ENCODE measurements around the gene AKAP5.

Gene AKAP5

GRCh38 chr14:64465191-64465822, at the start of gene AKAP5:
AKAP5 (plus strand) TSS chr14:64465499; CDS start chr14:64468395, 2,896 bp downstream.
- Histone ChIP-seq H3K27ac (ENCODE audit: low read depth, low read length) (no peak within 1 kb of the TSS), H3K4me1 (ENCODE audit: control insufficient read depth, insufficient read depth, low read length) (peaks cover 11% of the 10 kb centered on the region), H3K9ac (ENCODE audit: low read length) (peak within 1 kb of the TSS; percentile 61), H3K9me3 (ENCODE audit: control insufficient read depth, insufficient read depth, low read depth, low read length) (no peaks in the 10 kb centered on the region), H3K27me3 (ENCODE audit: control insufficient read depth, insufficient read depth, low read length) (no peaks in the 10 kb centered on the region), H3K4me3 (ENCODE audit: low read depth, low read length) (peak within 1 kb of the TSS; percentile 79), H3K36me3 (ENCODE audit: control insufficient read depth, insufficient read depth, low read length) (peaks cover 13% of the 10 kb centered on the region)

- no peak overlapping the region for H3K9ac ChIP-seq (ENCODE audit: low read length)
- H3K4me1 ChIP-seq (ENCODE audit: control insufficient read depth, insufficient read depth, low read length), result no peaks in the 10 kb centered on the region
- no peaks in the 10 kb centered on the region for H3K27me3 ChIP-seq (ENCODE audit: control insufficient read depth, insufficient read depth, low read length)
- H3K4me3 ChIP-seq (ENCODE audit: low read depth, low read length), result no peak overlapping the region
- peaks cover 89% of the 10 kb centered on the region for H3K36me3 ChIP-seq (ENCODE audit: control insufficient read depth, insufficient read depth, low read length)
- H3K27ac ChIP-seq (ENCODE audit: low read depth, low read length), result no peak overlapping the region
- no peaks in the 10 kb centered on the region for H3K9me3 ChIP-seq (ENCODE audit: control insufficient read depth, insufficient read depth, low read depth, low read length)
These were observed 48.9 kb upstream of the AKAP5 start for GRCh38 chr14:64416348-64416932.

GRCh38 chr14:64417055-64417770, 48.1 kb upstream of the AKAP5 start:
- no peaks in the 10 kb centered on the region for H3K4me1 ChIP-seq (ENCODE audit: control insufficient read depth, insufficient read depth, low read length)
- H3K27me3 ChIP-seq (ENCODE audit: control insufficient read depth, insufficient read depth, low read length), result no peaks in the 10 kb centered on the region
- H3K36me3 ChIP-seq (ENCODE audit: control insufficient read depth, insufficient read depth, low read length), result peaks cover 87% of the 10 kb centered on the region
- no peak overlapping the region for H3K27ac ChIP-seq (ENCODE audit: low read depth, low read length)
- H3K4me3 ChIP-seq (ENCODE audit: low read depth, low read length), result no peak overlapping the region
- H3K9ac ChIP-seq (ENCODE audit: low read length), result no peak overlapping the region
- no peaks in the 10 kb centered on the region for H3K9me3 ChIP-seq (ENCODE audit: control insufficient read depth, insufficient read depth, low read depth, low read length)

- Histone ChIP-seq H3K27me3 (ENCODE audit: control insufficient read depth, insufficient read depth, low read length) (no peaks in the 10 kb centered on the region), H3K9ac (ENCODE audit: low read length) (no peak overlapping the region), H3K4me3 (ENCODE audit: low read depth, low read length) (no peak overlapping the region), H3K27ac (ENCODE audit: low read depth, low read length) (no peak overlapping the region), H3K9me3 (ENCODE audit: control insufficient read depth, insufficient read depth, low read depth, low read length) (no peaks in the 10 kb centered on the region), H3K4me1 (ENCODE audit: control insufficient read depth, insufficient read depth, low read length) (no peaks in the 10 kb centered on the region), H3K36me3 (ENCODE audit: control insufficient read depth, insufficient read depth, low read length) (peaks cover 87% of the 10 kb centered on the region)
These were observed 47.6 kb upstream of the AKAP5 start for GRCh38 chr14:64417771-64418125.

- no peaks in the 10 kb centered on the region for H3K4me1 ChIP-seq (ENCODE audit: control insufficient read depth, insufficient read depth, low read length)
- H3K27ac ChIP-seq (ENCODE audit: low read depth, low read length), result 0 out of 2 replicates have a peak overlapping the region, but pooled peaks have one; percentile 38
- no peak overlapping the region for H3K9ac ChIP-seq (ENCODE audit: low read length)
- H3K27me3 ChIP-seq (ENCODE audit: control insufficient read depth, insufficient read depth, low read length), result no peaks in the 10 kb centered on the region
- H3K4me3 ChIP-seq (ENCODE audit: low read depth, low read length), result no peak overlapping the region
- H3K9me3 ChIP-seq (ENCODE audit: control insufficient read depth, insufficient read depth, low read depth, low read length), result no peaks in the 10 kb centered on the region
- H3K36me3 ChIP-seq (ENCODE audit: control insufficient read depth, insufficient read depth, low read length), result peaks cover 85% of the 10 kb centered on the region
These were observed 46.3 kb upstream of the AKAP5 start for GRCh38 chr14:64419003-64419402.

- H3K9me3 ChIP-seq (ENCODE audit: control insufficient read depth, insufficient read depth, low read depth, low read length), result no peaks in the 10 kb centered on the region
- H3K27ac ChIP-seq (ENCODE audit: low read depth, low read length), result no peak overlapping the region
- H3K4me3 ChIP-seq (ENCODE audit: low read depth, low read length), result no peak overlapping the region
- H3K9ac ChIP-seq (ENCODE audit: low read length), result no peak overlapping the region
- no peaks in the 10 kb centered on the region for H3K4me1 ChIP-seq (ENCODE audit: control insufficient read depth, insufficient read depth, low read length)
- H3K36me3 ChIP-seq (ENCODE audit: control insufficient read depth, insufficient read depth, low read length), result peaks cover 89% of the 10 kb centered on the region
- no peaks in the 10 kb centered on the region for H3K27me3 ChIP-seq (ENCODE audit: control insufficient read depth, insufficient read depth, low read length)
These were observed 44.1 kb upstream of the AKAP5 start for GRCh38 chr14:64421166-64421565.

GRCh38 chr14:64422005-64422404, 43.3 kb upstream of the AKAP5 start:
- H3K4me1 ChIP-seq (ENCODE audit: control insufficient read depth, insufficient read depth, low read length), result no peaks in the 10 kb centered on the region
- H3K36me3 ChIP-seq (ENCODE audit: control insufficient read depth, insufficient read depth, low read length), result peaks cover 89% of the 10 kb centered on the region
- H3K27ac ChIP-seq (ENCODE audit: low read depth, low read length), result no peak overlapping the region
- no peak overlapping the region for H3K4me3 ChIP-seq (ENCODE audit: low read depth, low read length)
- H3K9ac ChIP-seq (ENCODE audit: low read length), result no peak overlapping the region
- no peaks in the 10 kb centered on the region for H3K27me3 ChIP-seq (ENCODE audit: control insufficient read depth, insufficient read depth, low read length)
- no peaks in the 10 kb centered on the region for H3K9me3 ChIP-seq (ENCODE audit: control insufficient read depth, insufficient read depth, low read depth, low read length)

GRCh38 chr14:64422756-64423155, 42.5 kb upstream of the AKAP5 start:
- H3K27ac ChIP-seq (ENCODE audit: low read depth, low read length), result no peak overlapping the region
- H3K4me1 ChIP-seq (ENCODE audit: control insufficient read depth, insufficient read depth, low read length), result no peaks in the 10 kb centered on the region
- peaks cover 89% of the 10 kb centered on the region for H3K36me3 ChIP-seq (ENCODE audit: control insufficient read depth, insufficient read depth, low read length)

GRCh38 chr14:64423987-64424386, 41.3 kb upstream of the AKAP5 start:
- no peaks in the 10 kb centered on the region for H3K27me3 ChIP-seq (ENCODE audit: control insufficient read depth, insufficient read depth, low read length)
- no peaks in the 10 kb centered on the region for H3K4me1 ChIP-seq (ENCODE audit: control insufficient read depth, insufficient read depth, low read length)
- H3K36me3 ChIP-seq (ENCODE audit: control insufficient read depth, insufficient read depth, low read length), result peaks cover 93% of the 10 kb centered on the region
- no peak overlapping the region for H3K27ac ChIP-seq (ENCODE audit: low read depth, low read length)
- H3K9me3 ChIP-seq (ENCODE audit: control insufficient read depth, insufficient read depth, low read depth, low read length), result no peaks in the 10 kb centered on the region
- no peak overlapping the region for H3K4me3 ChIP-seq (ENCODE audit: low read depth, low read length)
- H3K9ac ChIP-seq (ENCODE audit: low read length), result no peak overlapping the region

More at GRCh38 chr14:64422756-64423155, 42.5 kb upstream of the AKAP5 start:
- no peaks in the 10 kb centered on the region for H3K9me3 ChIP-seq (ENCODE audit: control insufficient read depth, insufficient read depth, low read depth, low read length)
- no peak overlapping the region for H3K4me3 ChIP-seq (ENCODE audit: low read depth, low read length)
- no peaks in the 10 kb centered on the region for H3K27me3 ChIP-seq (ENCODE audit: control insufficient read depth, insufficient read depth, low read length)
- H3K9ac ChIP-seq (ENCODE audit: low read length), result no peak overlapping the region

GRCh38 chr14:64434528-64434927, 30.8 kb upstream of the AKAP5 start:
- Histone ChIP-seq H3K4me3 (ENCODE audit: low read depth, low read length) (no peak overlapping the region), H3K4me1 (ENCODE audit: control insufficient read depth, insufficient read depth, low read length) (no peaks in the 10 kb centered on the region), H3K9ac (ENCODE audit: low read length) (no peak overlapping the region), H3K27me3 (ENCODE audit: control insufficient read depth, insufficient read depth, low read length) (no peaks in the 10 kb centered on the region), H3K36me3 (ENCODE audit: control insufficient read depth, insufficient read depth, low read length) (peaks cover 94% of the 10 kb centered on the region), H3K9me3 (ENCODE audit: control insufficient read depth, insufficient read depth, low read depth, low read length) (no peaks in the 10 kb centered on the region), H3K27ac (ENCODE audit: low read depth, low read length) (no peak overlapping the region)

- Histone ChIP-seq H3K9ac (ENCODE audit: low read length) (no peak overlapping the region), H3K36me3 (ENCODE audit: control insufficient read depth, insufficient read depth, low read length) (peaks cover 91% of the 10 kb centered on the region), H3K27me3 (ENCODE audit: control insufficient read depth, insufficient read depth, low read length) (no peaks in the 10 kb centered on the region), H3K9me3 (ENCODE audit: control insufficient read depth, insufficient read depth, low read depth, low read length) (no peaks in the 10 kb centered on the region), H3K4me3 (ENCODE audit: low read depth, low read length) (no peak overlapping the region), H3K4me1 (ENCODE audit: control insufficient read depth, insufficient read depth, low read length) (no peaks in the 10 kb centered on the region), H3K27ac (ENCODE audit: low read depth, low read length) (0 out of 2 replicates have a peak overlapping the region, but pooled peaks have one; percentile 0)
These were observed 27.0 kb upstream of the AKAP5 start for GRCh38 chr14:64438181-64438841.
